EH (cell line): Measurements from ENCODE around the gene RSF1.
A peak's percentile ranks its signal among the peaks of the same experiment; 100 is the strongest.

Source experiments
- DNase-seq: peaks from one replicate; pipeline ENCODE4 v3.0.0-alpha.2; 2015; ENCODE audit warnings: low read depth

Gene RSF1

GRCh38 chr11:77801477-77801876 is 19.0 kb downstream of the RSF1 start:
- peak; percentile 36 for DNase-seq

- DNase-seq, result no peak
Observed at GRCh38 chr11:77800449-77800848, 20.1 kb downstream of the RSF1 start.

- peak; percentile 11 for DNase-seq
Observed at GRCh38 chr11:77799338-77799737, 21.2 kb downstream of the RSF1 start.

DNA sequence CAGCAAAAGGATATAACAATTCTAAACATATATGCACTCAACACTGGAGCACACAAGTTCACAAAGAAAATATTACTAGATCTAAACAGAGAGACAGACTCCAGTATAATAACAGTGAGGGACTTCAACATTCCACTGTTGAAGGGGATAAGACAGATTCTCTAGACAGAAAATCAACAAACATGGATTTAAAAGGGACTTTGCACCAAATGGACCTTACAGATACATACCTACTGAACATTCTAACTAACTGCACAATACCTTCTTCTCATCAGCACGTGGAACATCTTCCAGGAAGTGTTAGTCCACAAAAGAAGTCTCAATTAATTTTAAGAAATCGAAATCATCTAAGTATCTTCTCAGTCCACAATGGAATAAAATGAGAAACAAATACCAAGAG is 26.6 kb downstream of the RSF1 start:
- DNase-seq, result no peak

DNA sequence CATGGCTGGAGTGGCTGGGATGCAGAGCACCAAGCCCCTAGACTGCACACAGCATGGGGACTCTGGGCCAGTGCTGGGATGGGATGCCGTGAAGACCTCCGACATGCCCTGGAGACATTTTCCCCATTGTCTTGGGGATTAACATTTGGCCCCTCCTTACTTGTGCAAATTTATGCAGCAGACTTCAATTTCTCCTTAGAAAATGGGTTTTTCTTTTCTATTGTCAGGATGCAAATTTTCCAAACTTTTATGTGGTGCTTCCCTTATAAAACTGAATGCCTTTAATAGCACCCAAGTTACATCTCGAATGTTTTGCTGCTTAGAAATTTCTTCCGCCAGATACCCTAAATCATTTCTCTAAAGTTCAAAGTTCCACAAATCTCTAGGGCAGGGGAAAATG is 29.2 kb downstream of the RSF1 start:
- DNase-seq, result no peak

- no peak for DNase-seq
Observed at GRCh38 chr11:77789731-77790476, 30.6 kb downstream of the RSF1 start.

DNA sequence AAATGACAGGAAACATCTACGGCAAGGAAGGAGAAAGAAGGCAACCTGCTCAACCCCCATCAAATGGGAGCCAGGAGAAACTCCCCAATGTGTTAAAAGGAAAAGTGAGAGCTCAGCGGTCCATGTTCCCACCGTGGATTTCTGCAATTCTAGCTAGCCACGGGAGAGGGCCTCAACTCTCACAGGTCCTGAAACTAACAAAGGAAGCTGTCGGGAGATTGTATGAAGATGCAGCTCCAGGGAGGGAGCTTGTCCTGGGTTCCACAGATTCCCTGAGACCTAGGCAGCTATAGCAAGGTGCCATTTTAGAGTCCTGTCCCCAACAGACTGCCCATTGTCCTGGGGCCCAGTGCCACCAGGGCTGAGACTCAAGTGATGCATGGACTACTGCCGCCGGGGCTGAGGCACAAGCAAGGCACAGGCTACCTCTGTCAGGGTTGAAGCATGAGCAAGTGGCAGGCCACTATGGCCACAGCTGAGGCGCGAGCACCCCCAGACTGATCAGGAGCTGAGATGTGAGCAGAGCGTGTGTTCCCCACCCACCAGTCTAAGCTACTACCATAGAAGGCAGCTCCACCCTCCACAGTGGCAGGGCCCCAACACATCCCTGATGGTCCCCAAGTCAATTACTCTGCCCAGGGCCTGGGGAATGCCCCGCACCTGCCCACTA is 31.3 kb downstream of the RSF1 start:
- DNase-seq, result no peak

GRCh38 chr11:77784572-77784971 is 36.0 kb downstream of the RSF1 start:
- no peak for DNase-seq

GRCh38 chr11:77783025-77783424 is 37.5 kb downstream of the RSF1 start:
- no peak for DNase-seq

GRCh38 chr11:77779935-77780334 is 40.6 kb downstream of the RSF1 start:
- DNase-seq, result peak; percentile 62

GRCh38 chr11:77778549-77778948 is 42.0 kb downstream of the RSF1 start:
- DNase-seq, result no peak

DNA sequence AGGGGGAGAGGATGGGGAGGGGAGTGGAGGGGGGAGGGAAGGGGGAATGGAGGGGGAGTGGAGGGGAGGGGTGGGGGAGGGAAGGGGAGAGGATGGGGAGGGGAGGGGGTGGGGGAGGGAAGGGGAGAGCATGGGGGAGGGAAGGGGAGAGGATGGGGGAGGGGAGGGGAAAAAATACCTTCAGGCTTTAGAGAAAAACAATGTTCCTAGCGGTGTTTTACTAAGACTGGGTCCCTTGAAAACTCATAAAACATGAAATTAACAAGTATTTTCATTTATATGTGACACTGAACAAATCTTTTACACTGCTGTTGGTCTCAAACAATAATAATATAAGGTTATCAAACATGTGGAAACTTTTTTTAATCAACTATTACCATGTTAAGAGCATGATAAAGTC is 42.4 kb downstream of the RSF1 start:
- no peak for DNase-seq

DNA sequence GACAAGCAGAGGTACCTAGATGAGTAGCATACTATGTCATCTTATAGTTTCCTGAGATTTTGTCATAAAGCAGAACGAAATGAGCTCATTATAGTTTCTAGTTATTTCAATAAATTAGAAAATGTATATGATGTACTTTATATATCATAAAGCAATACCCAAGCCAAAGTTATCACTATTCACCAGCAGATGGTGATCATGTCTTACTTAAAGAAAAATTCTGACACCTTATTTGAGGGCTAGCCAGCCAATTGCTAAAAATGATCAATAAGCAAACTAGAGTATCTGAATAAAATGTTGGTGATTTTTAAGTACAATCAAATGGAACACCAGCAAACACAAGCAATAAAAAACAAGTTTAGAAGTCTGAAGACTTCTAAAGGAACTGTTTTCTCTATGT is 44.1 kb downstream of the RSF1 start:
- DNase-seq, result peak; percentile 25

- DNase-seq, result no peak
Observed at GRCh38 chr11:77775936-77776335, 44.6 kb downstream of the RSF1 start.

DNA sequence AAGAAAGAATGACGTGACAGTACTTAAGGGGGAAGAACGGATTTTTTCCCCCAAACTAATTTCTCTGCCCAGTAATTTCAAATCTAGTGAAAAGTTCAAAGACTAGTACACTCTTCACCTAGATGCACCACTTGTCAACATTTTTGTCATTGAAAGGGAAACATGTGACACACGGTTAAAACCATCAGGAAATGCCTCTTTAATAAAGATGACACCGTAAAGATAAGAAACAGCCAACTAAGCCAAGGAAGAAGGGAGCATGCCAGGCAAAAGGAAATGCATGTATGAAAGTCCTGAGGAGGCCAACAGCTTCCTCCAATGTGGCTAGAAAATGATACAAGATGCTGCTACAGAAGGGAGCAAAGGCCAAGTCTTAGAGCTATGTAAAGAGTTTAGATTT is 49.4 kb downstream of the RSF1 start:
- peak; percentile 43 for DNase-seq

GRCh38 chr11:77770629-77771028 is 49.9 kb downstream of the RSF1 start:
- no peak for DNase-seq

DNA sequence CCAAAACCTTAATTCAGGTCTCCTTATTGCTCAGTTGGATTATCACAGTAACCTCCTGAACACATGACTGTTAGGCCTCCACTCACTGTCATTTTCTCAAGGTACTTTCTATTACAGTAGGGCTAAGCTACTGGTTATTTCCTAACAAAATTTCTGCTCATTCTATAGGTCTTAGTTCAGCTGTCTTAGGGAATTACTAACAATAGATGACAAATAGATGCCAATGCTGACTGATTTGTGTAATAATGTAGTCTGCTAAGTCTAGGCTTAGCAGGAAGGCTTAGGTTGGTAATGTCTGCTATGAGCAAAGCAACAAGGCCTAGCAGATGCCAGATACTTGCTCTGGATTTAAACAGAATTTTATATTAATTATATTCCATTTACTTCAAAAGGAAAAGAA is 58.1 kb downstream of the RSF1 start:
- DNase-seq, result no peak

DNA sequence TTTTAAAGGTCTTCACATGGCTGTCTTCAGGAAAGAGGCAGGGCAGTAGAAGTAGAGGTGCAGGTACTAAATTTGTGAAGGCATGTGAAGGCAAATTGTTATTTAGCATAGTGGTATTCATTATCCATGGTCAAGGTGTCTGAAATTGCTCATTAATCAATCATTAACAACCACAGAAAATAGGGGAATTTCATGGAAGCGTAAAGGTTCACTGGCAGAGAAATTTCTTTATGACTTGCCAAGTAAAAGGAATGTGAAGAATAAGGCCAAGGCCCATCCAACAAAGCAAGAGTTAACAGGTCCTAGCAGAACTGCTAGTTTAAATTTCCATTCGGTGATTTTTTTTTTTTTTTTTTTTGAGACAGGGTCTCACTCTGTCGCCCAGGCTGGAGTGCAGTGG is 59.0 kb downstream of the RSF1 start:
- no peak for DNase-seq

DNA sequence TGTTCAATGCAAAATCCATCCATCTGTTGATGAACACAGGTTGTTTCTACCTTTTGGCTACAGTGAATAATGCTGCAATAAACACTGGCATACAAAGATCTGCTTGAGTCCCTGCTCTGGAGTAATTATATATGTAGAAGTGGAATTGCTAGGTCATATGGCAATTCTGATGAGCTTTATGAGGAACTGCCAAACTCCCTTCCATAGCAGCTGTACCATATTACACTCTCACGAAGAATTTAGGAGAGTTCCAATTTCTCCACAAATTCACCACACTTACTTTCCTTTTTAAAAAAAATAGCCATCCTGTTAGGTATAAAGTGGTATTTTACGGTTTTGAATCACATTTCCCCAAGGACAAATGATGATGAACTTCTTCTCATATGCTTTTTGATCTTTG is 62.2 kb downstream of the RSF1 start:
- no peak for DNase-seq

DNA sequence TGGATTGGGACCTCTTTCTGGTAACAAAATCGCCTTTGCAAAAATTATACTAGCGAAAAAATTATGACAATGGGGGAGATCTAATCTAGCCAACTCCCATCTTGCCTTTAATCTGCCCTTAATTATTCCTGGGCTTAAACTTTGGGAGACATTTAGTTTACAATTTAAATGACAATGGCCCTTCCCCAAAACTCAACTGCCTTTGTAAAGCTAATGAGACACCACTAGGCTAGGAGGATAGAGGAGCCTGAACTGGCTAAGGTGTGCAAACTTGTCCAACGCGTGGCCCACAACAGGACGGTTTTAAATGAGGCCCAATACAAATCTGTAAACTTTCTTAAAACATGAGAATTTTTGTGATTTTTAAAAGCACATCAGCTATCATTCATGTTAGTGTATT is 67.3 kb downstream of the RSF1 start:
- no peak for DNase-seq

- DNase-seq, result peak; percentile 28
Observed at GRCh38 chr11:77752516-77752915, 68.0 kb downstream of the RSF1 start.

DNA sequence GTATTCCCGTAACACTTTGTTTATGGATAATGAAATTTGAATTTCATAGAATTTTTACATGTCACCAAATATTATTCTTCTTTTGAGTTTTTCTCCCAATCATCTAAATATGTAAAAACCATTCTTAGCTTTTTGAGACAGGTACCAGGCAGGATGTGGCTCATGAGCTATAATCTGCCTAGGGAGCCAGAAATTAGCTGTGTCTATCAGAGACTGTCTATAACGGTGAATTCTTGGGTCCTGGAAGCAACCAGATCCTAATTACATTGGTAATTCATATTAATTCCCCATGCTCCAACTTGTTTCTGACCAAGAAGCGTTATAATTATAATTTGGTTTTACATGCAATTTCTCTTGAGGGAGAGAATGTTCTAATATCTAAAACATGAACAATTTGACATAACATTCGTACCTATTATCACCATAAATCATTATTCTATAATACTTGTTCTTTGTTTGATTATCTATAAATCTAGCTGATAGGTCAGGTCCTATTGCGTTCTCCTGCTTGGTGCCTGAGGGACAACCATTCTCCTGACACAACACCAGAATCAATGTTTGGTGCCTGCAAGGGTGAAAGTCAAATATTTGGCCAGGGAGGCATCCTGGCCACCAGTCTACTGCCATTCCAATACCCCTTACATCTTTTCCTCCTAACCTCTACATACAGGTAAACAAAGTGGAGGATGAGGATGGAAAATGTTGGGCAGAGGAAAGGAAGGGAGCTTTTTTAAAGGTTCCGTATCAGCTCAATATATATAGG is 69.9 kb downstream of the RSF1 start:
- DNase-seq, result no peak

DNA sequence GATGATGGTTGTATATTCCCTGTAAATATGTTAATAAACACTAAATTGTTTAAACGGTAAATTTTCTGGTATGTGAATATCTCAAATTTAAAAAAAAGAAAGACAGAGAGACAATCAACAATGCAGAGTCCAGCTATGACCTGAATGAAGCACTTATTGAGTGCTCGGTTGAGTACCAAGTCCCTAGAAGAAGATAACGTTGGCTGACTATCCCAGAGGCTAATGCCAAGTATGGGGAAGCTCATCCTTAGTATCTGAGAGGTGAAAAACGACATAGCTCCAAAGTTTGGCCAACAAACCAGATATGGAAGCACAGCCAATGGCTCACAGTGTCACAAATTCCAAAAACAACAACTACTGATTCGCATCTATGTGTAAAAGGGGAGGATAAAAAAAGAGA is 71.3 kb downstream of the RSF1 start:
- no peak for DNase-seq
